ENCODE measurements around the gene HERC5. TPM values are rescaled to one million over a fixed set of nuclear protein-coding genes. Genes with fewer than 3 reads are reported as not detected.

Gene HERC5
- total RNA-seq, 1 donor from 2014 or later = 1.9 TPM

GRCh38 chr4:88549815-88550214, 92.9 kb downstream of the HERC5 start:
- DNase-seq (ENCODE audit: low spot score) = no peak
- intact Hi-C loops (cut with DNase I) = no loop called here

Other genes with a start within 250 kb of the HERC5 start
- gene PPM1K, start 172.6 kb upstream of the HERC5 start, total RNA-seq = 210 TPM
- gene HERC6, start 78.3 kb upstream of the HERC5 start, total RNA-seq = 10.0 TPM
- gene PYURF, start 66.7 kb downstream of the HERC5 start, total RNA-seq = 50.8 TPM
- 46.3 TPM for gene HERC3, start 135.4 kb downstream of the HERC5 start, total RNA-seq
- 7.0 TPM for gene NAP1L5, start 240.7 kb downstream of the HERC5 start, total RNA-seq

Data from cardiac septum (tissue), 1 donor.